ENCODE results near the gene TSPO2.

Gene TSPO2

GRCh38 chr6:41077536-41077935, 35.3 kb downstream of the TSPO2 start:
- DNase-seq: no peak

- DNase-seq: no peak
Observed at GRCh38 chr6:41078101-41078500, 35.8 kb downstream of the TSPO2 start.

- DNase-seq: no peak
Observed at GRCh38 chr6:41079080-41079479, 36.8 kb downstream of the TSPO2 start.

GRCh38 chr6:41080621-41081020, 38.4 kb downstream of the TSPO2 start:
- no peak for DNase-seq

GRCh38 chr6:41083072-41083471, 40.8 kb downstream of the TSPO2 start:
- no peak for DNase-seq

GRCh38 chr6:41085182-41085581, 42.9 kb downstream of the TSPO2 start:
- no peak for DNase-seq

- DNase-seq: no peak
Observed at GRCh38 chr6:41088451-41088850, 46.2 kb downstream of the TSPO2 start.

GRCh38 chr6:41090841-41091761, 48.8 kb downstream of the TSPO2 start:
- DNase-seq: no peak

GRCh38 chr6:41092421-41093140, 50.3 kb downstream of the TSPO2 start:
- DNase-seq: no peak

- no peak for DNase-seq
Observed at GRCh38 chr6:41093729-41094128, 51.5 kb downstream of the TSPO2 start.
